Activated CD4-positive, alpha-beta memory T cell treated with anti-CD3 and anti-CD28 coated beads for 36 hours (primary cell): Measurements from ENCODE around the gene CEP78. TPM values are rescaled to one million over a fixed set of nuclear protein-coding genes. Genes with fewer than 3 reads are reported as not detected.

Experiments used
- CTCF ChIA-PET: fragments of 350-600 bp; sonication (Branson Sonifier 250); formaldehyde crosslinking; loops from one replicate; lab custom pipeline; 2021; ENCODE audit warnings: antibody characterized with exemption, inconsistent platforms; lab: Charles Lee
- POLR2A ChIA-PET: fragments of 350-600 bp; sonication (Branson Sonifier 250); formaldehyde crosslinking; loops from one replicate; lab custom pipeline; 2021; ENCODE audit warnings: antibody characterized with exemption; lab: Charles Lee
- DNase-seq: peaks from one replicate; pipeline ENCODE4 v3.0.0-alpha.2; 2020
- H3K27ac Mint-ChIP-seq: one replicate; pipeline ENCODE4 v1.8.0; 2021; ENCODE audit warnings: mixed read lengths
- H3K27me3 Mint-ChIP-seq: one replicate; pipeline ENCODE4 v1.8.0; 2021; ENCODE audit warnings: mixed read lengths
- H3K36me3 Mint-ChIP-seq: one replicate; pipeline ENCODE4 v1.8.0; 2021; ENCODE audit warnings: mixed read lengths
- H3K4me1 Mint-ChIP-seq: one replicate; pipeline ENCODE4 v1.8.0; 2021; ENCODE audit warnings: low read depth, mixed read lengths
- H3K4me3 Mint-ChIP-seq: one replicate; pipeline ENCODE4 v1.8.0; 2021; ENCODE audit warnings: mild to moderate bottlenecking, mixed read lengths
- H3K9me3 Mint-ChIP-seq: one replicate; pipeline ENCODE4 v1.8.0; 2021; ENCODE audit warnings: mixed read lengths
- intact Hi-C: fragments of 100-400 bp; cut with micrococcal nuclease; formaldehyde crosslinking; loops from one replicate; pipeline ENCODE4 v1.15.1; 2023
- total RNA-seq, 2 experiments: library from RNA; stranded (reverse); gene quantifications; one replicate each; pipeline ENCODE4 v1.2.3, GENCODE V29; 2021

The CEP78 gene
- total RNA-seq, 2 experiments from 2014 or later: 40.1 to 42.2 TPM

DNA sequence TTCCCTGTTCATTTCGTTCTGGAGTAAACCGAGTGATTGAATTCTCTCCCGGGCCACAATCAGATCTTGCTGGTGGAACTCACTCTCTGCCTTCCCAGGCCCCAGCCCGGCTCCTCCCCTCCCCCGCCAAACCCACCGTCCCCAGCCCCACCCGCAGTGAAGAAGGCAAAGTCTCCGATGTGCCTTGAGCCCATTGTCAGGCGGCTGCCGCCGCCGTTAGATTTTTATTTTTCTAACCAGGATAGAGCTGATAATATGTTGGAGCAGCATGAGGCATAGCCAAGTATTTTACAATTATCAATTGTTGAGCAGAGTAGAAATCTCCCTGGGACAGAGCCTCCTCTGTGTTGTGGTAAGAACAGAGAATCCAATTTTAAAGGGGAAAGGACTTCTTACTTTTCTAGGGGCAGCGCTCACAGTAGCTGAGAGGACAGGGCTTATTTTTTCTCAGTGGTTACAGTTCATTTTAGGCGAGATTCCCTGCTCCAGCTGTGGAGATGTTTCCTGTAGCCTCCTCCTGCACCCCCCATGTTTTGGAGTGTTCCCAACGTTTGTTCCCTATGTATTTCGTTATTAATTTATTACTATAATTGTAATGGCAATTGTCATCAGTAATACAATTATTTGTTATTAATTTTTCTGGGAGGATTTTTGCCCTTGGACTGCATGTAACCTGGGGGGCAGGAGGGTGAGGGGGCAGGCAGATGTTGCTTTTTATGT is 62.3 kb downstream of the CEP78 start:
- CTCF ChIA-PET: interaction anchor here (1.2 to 2.0 kb wide), 2 partner anchors 35 to 263 kb away, joined by 3 to 8 read pairs; no protein-coding TSS in a partner anchor
- Mint-ChIP-seq H3K9me3 (no peaks in the 10 kb centered on the region), H3K27ac (peak overlapping the region; percentile 78), H3K4me3 (peak overlapping the region; percentile 89), H3K27me3 (no peaks in the 10 kb centered on the region), H3K36me3 (peaks cover 34% of the 10 kb centered on the region), H3K4me1 (peaks cover 37% of the 10 kb centered on the region)
- intact Hi-C loops: loop anchor here (5.0 kb wide), 2 partner anchors 181 to 821 kb away; no protein-coding TSS in a partner anchor
- POLR2A ChIA-PET: interaction anchor here (0.6 to 2.1 kb wide), 7 partner anchors 8 to 264 kb away, joined by 3 to 19 read pairs (median 3); partner anchors contain the start of gene CEP78
- no peak for DNase-seq

DNA sequence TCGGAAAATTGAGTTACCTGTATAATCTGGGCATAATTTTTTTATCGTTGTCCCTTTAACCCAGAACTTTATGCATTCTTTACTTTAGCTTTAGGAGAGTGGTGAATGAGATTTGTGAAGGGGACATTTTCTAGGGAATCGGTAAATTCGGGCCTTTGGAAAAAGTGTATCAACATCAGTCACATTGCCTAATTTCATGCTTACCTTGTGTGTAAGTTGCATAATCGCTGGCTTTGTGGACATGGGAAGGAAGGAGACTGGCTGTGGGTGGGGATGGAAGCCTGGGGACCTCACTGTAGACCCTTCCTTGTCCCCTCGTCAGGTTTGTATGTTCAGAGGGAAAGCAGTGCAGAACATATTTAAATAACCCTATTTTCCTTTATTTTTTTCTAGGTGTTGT is 64.3 kb downstream of the CEP78 start:
- peaks cover 32% of the 10 kb centered on the region for H3K4me1 Mint-ChIP-seq
- DNase-seq: no peak
- peaks cover 50% of the 10 kb centered on the region for H3K36me3 Mint-ChIP-seq
- intact Hi-C loops: no loop called here
- ChIA-PET POLR2A (interaction anchor here (1.4 kb wide), 1 partner anchor 15 kb away, joined by 4 read pairs; no protein-coding TSS in a partner anchor), CTCF (no interaction called here)
- no peaks in the 10 kb centered on the region for H3K27me3 Mint-ChIP-seq
- H3K4me3 Mint-ChIP-seq: no peak overlapping the region
- no peak overlapping the region for H3K27ac Mint-ChIP-seq
- no peaks in the 10 kb centered on the region for H3K9me3 Mint-ChIP-seq

DNA sequence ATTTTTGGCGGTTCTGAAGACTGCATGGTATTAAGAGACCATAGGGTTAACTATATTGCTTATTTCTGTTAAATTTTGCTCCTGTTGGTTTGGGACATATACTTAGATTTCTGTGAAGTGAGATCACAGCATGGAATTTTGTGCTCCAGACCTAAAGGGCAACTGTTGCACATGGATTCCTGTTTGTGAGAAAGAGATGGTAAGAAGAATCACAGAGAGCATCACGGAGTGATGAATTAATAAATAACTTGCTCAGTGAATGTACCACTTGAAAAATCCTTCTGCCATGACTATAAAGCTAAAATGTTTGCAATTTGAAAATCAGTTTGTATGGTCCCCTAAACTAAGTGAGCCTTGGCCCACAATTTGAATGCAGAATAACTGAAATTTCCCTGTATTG is 65.6 kb downstream of the CEP78 start:
- intact Hi-C loops: no loop called here
- no peak for DNase-seq
- CTCF ChIA-PET: no interaction called here
- POLR2A ChIA-PET: no interaction called here
- no peaks in the 10 kb centered on the region for H3K9me3 Mint-ChIP-seq
- H3K4me3 Mint-ChIP-seq: no peak overlapping the region
- H3K36me3 Mint-ChIP-seq: peaks cover 63% of the 10 kb centered on the region
- no peak overlapping the region for H3K27ac Mint-ChIP-seq
- H3K4me1 Mint-ChIP-seq: peaks cover 23% of the 10 kb centered on the region
- no peaks in the 10 kb centered on the region for H3K27me3 Mint-ChIP-seq

DNA sequence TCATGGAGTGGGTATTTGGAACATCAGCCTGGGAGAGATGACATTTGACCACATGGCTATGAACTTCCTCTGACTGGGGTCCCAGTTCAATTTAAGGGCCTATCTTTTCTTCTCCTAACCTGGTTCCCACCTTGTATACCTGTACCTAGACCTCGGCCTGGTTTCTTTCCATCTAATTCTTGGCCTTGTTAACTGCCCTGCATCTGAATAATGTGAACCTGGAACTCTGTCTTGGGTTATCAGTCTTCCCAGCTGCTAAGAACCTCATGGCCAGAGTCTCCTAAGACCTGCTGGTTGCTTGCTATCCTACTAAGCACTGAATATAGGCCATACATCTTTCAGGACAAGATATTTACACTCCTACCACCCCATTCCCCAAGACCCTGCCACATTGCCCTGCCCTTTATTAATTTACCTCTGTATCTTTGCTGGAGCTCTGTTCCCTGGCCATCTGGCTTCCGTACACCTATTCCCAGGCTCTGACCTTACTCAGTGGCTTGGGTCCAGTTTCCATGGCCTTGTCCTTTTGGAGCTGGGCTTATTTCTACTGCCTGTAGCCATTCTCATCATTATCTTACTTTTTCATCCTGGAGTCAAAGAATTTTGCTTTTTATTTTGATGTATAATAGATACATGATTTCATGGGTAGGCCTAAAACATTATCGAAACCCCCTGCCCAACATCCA is 67.6 kb downstream of the CEP78 start:
- CTCF ChIA-PET: no interaction called here
- no peak overlapping the region for H3K4me3 Mint-ChIP-seq
- peaks cover 71% of the 10 kb centered on the region for H3K36me3 Mint-ChIP-seq
- intact Hi-C loops: no loop called here
- no peaks in the 10 kb centered on the region for H3K27me3 Mint-ChIP-seq
- no peak for DNase-seq
- H3K4me1 Mint-ChIP-seq: peaks cover 12% of the 10 kb centered on the region
- POLR2A ChIA-PET: no interaction called here
- H3K27ac Mint-ChIP-seq: no peak overlapping the region
- no peaks in the 10 kb centered on the region for H3K9me3 Mint-ChIP-seq

DNA sequence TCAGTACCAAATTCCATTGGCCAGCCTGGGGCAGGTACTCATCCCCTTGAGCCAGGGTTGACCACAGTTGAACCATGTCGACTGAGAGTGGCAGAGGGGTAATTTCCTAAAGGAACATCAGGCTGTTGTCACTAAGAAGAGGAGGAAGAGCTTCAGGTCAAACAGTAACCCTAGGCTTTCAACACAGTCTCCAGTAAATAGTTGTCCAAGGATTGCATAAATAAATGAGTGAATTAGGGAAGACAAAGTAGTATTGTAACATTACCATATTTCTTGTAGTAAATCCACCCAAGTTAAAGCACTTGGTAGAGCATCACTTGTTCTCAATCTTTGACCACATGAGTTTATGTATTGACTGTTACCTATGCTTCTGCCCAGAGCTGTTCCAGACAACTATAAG is 68.5 kb downstream of the CEP78 start:
- H3K36me3 Mint-ChIP-seq: peaks cover 72% of the 10 kb centered on the region
- peaks cover 7% of the 10 kb centered on the region for H3K4me1 Mint-ChIP-seq
- ChIA-PET CTCF (no interaction called here), POLR2A (no interaction called here)
- H3K27me3 Mint-ChIP-seq: no peaks in the 10 kb centered on the region
- H3K9me3 Mint-ChIP-seq: no peaks in the 10 kb centered on the region
- intact Hi-C loops: no loop called here
- no peak overlapping the region for H3K4me3 Mint-ChIP-seq
- DNase-seq: no peak
- H3K27ac Mint-ChIP-seq: no peak overlapping the region

DNA sequence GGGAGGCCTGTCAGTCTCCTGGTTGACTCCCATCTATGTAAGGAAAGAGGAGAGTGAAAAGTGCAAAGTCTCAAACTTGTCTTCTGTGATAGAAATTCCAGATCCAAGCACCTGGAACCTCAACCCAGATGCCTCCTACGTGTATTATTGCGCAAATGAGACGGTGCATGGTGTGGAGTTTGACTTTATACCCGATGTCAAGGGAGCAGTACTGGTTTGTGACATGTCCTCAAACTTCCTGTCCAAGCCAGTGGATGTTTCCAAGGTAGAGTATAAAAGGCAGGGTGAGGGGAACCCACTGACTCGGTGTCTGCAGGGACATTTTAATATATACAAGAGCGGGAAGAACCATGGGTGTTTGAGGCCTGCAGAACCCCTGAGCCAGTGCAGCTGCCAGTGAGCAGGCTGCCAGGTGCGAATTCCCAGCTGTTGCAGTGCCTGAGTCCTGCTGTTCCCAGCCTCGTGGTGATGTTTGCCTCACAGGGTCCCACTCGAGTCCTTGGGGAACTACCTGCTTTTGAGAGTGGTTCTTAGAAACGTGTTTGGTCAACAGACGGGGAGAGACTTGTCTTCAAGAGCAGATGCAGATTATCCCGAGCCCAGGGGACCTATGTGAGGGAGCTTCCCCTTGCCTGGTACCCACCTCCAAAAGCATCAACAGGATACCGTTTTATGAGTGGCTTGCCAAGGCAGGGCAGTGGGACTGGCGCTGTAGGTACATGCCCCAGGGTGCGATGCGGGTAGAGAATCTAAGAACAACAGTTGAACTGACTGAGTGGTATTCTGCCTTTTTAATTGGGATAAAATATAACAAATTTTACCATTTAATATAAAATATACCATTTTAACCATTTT is 70.6 kb downstream of the CEP78 start:
- no peaks in the 10 kb centered on the region for H3K4me1 Mint-ChIP-seq
- peaks cover 80% of the 10 kb centered on the region for H3K36me3 Mint-ChIP-seq
- no peak overlapping the region for H3K4me3 Mint-ChIP-seq
- no peaks in the 10 kb centered on the region for H3K9me3 Mint-ChIP-seq
- no peaks in the 10 kb centered on the region for H3K27me3 Mint-ChIP-seq
- POLR2A ChIA-PET: interaction anchor here (0.6 kb wide), 1 partner anchor 9 kb away, joined by 3 read pairs; no protein-coding TSS in a partner anchor
- intact Hi-C loops: no loop called here
- CTCF ChIA-PET: no interaction called here
- no peak overlapping the region for H3K27ac Mint-ChIP-seq
- no peak for DNase-seq

DNA sequence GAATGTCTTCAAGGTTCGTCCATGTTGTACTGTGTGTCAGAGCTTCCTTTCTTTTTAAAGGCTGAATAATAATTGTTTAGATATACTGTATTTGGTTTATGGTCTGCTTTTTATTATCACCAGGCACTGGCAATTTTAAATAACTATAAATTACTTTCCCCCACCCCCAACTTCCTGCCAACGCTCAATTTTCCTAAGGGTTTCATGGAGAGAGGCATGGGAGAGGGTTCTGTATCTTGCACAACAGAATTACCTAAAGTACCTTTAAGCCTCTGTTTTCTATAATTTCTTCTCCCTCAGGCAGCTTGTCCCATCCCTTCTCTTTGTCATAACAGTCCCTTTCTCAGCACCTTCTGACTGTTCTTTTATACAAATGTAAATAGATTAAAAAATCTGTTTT is 71.5 kb downstream of the CEP78 start:
- Mint-ChIP-seq H3K27ac (no peak overlapping the region), H3K4me1 (no peaks in the 10 kb centered on the region), H3K9me3 (no peaks in the 10 kb centered on the region), H3K36me3 (peaks cover 77% of the 10 kb centered on the region), H3K27me3 (no peaks in the 10 kb centered on the region), H3K4me3 (no peak overlapping the region)
- CTCF ChIA-PET: no interaction called here
- intact Hi-C loops: no loop called here
- POLR2A ChIA-PET: no interaction called here
- DNase-seq: no peak

DNA sequence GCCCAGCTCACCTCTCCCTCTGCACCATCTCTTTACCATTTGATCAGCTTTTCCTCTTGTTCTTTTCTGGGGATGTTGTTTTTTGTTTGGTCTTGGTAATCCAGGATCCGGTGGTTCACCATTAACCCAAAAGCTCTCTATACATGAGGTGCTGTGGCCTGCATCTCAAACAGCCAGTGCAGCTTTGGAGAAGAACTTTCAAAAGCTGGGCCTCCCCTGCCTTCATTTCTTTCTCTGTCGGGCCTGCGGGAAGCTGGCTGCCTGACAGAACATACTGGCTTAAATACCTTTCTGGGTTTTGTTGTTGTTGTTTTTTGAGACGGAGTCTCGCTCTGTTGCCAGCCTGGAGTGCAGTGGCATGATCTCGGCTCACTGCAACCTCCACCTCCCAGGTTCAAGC is 73.2 kb downstream of the CEP78 start:
- Mint-ChIP-seq H3K9me3 (no peaks in the 10 kb centered on the region), H3K36me3 (peaks cover 73% of the 10 kb centered on the region), H3K4me1 (no peaks in the 10 kb centered on the region), H3K4me3 (no peak overlapping the region), H3K27ac (no peak overlapping the region), H3K27me3 (no peaks in the 10 kb centered on the region)
- intact Hi-C loops: no loop called here
- ChIA-PET POLR2A (no interaction called here), CTCF (interaction anchor here (1.1 kb wide), 1 partner anchor 48 kb away, joined by 3 read pairs; no protein-coding TSS in a partner anchor)
- DNase-seq: no peak

DNA sequence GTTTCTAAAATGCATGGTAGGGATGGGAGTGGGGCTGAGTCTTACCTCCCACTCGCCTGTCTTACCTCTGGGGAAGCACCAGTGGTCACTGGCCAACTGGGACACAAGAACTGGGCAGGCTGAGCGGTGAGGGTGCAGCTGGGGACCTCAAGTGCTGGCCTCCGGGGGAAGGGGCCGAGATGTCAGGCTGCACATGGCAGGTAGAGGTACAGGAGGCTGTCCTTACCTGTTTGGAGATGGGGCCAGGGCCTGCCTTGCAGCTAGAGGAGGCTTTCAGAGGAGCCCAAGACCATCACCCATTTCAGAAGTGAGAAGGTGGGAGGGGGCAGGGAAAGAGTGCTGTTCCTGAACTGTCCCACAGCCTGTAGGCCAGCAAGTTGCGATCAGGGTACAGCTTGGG is 75.2 kb downstream of the CEP78 start:
- CTCF ChIA-PET: no interaction called here
- intact Hi-C loops: no loop called here
- DNase-seq: no peak
- H3K4me1 Mint-ChIP-seq: no peaks in the 10 kb centered on the region
- no peak overlapping the region for H3K27ac Mint-ChIP-seq
- POLR2A ChIA-PET: interaction anchor here (0.6 kb wide), 1 partner anchor 12 kb away, joined by 3 read pairs; no protein-coding TSS in a partner anchor
- no peaks in the 10 kb centered on the region for H3K27me3 Mint-ChIP-seq
- no peaks in the 10 kb centered on the region for H3K9me3 Mint-ChIP-seq
- H3K36me3 Mint-ChIP-seq: peaks cover 70% of the 10 kb centered on the region
- no peak overlapping the region for H3K4me3 Mint-ChIP-seq

DNA sequence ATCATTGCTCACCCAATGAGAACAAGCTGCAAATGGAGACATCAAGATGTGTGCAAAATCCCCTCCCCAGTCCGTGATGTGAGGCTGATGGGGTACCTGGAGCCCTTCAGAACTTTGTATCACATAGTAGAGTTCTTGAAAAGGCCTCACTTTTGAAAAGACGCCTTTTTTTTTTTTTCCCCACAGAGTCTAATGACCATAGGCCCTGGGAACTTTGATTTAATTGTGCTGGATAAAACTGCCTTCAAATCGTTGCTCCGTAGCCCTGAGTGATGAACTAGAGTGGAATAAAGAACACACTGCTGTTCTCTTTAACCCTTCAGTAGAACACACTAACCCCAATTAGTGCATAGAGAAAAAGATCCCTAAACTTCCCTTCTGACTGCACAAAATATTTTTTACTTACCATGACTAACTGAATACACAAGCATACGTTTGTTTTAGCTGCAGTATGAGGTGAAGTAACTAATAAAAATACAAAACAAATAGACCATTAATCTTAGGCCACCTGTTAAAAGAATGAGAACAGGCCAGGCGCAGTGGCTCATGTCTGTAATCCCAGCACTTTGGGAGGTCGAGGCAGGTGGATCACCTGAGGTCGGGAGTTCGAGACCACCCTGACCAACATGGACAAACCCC is 76.1 kb downstream of the CEP78 start:
- POLR2A ChIA-PET: no interaction called here
- no peaks in the 10 kb centered on the region for H3K4me1 Mint-ChIP-seq
- H3K36me3 Mint-ChIP-seq: peaks cover 72% of the 10 kb centered on the region
- no peak overlapping the region for H3K27ac Mint-ChIP-seq
- CTCF ChIA-PET: interaction anchor here (1.3 kb wide), 1 partner anchor 16 kb away, joined by 3 read pairs; no protein-coding TSS in a partner anchor
- no peaks in the 10 kb centered on the region for H3K27me3 Mint-ChIP-seq
- intact Hi-C loops: no loop called here
- no peak overlapping the region for H3K4me3 Mint-ChIP-seq
- no peak for DNase-seq
- H3K9me3 Mint-ChIP-seq: no peaks in the 10 kb centered on the region

DNA sequence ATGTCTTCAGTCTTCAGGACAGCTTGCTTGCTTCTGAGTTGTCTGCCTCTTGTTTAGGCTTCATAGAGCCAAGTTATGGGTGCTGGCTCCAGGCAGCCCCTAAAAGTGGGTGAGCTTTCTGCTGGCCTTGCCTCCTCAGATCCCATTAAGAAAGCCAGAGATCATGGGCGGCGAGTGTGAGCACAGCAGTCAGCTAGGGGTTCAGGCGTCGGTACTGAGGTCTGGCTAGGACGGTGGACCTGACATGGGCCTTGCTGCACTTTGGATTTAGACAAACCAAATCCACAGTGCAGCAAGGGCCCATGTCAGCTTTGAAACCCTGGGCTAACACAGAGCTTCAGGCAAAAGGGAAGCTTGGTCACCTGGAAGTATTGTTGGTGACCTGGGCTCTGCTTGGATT is 78.7 kb downstream of the CEP78 start:
- Mint-ChIP-seq H3K27me3 (no peaks in the 10 kb centered on the region), H3K27ac (no peak overlapping the region), H3K9me3 (no peaks in the 10 kb centered on the region), H3K36me3 (peaks cover 76% of the 10 kb centered on the region), H3K4me1 (no peaks in the 10 kb centered on the region), H3K4me3 (no peak overlapping the region)
- ChIA-PET POLR2A (no interaction called here), CTCF (no interaction called here)
- no peak for DNase-seq
- intact Hi-C loops: no loop called here
